IMR-90 (cell line): ENCODE measurements around the gene SARDH. TPM values are rescaled to one million over a fixed set of nuclear protein-coding genes. Genes with fewer than 3 reads are reported as not detected.

ENCODE experiments used
- ATAC-seq: fragments of 200-7000 bp; cut with Tn5 transposase; 2 replicates; pipeline ENCODE4 v1.9.1; 2020; ENCODE audit warnings: low read depth, mild to moderate bottlenecking, moderate library complexity
- BruUV-seq: library from RNA; stranded (reverse); fragments of 400-500 nt; replicated peaks from 2 replicates; lab custom pipeline; 2021; lab: Mats Ljungman, UMichigan
- CTCF ChIA-PET: fragments of 300-600 bp; formaldehyde crosslinking; extraction: SDS; loops from one replicate; lab custom pipeline; 2021; ENCODE audit warnings: antibody characterized with exemption; lab: Yijun Ruan, JAX
- POLR2A ChIA-PET: fragments of 300-600 bp; sonication (Branson Sonifier 250); formaldehyde crosslinking; loops from one replicate; lab custom pipeline; 2022; ENCODE audit warnings: antibody characterized with exemption; ENCODE audit not compliant: unreplicated experiment; lab: Charles Lee
- DNase-seq: peaks from one replicate; pipeline ENCODE4 v3.0.0; 2013
- H2AFZ ChIP-seq: replicated peaks from 2 replicates; pipeline ENCODE3; 2013; ENCODE audit warnings: low read length, mild to moderate bottlenecking; ENCODE audit not compliant: poor library complexity
- H2AK5ac ChIP-seq: 2 replicates; pipeline ENCODE4 v1.6.1; 2013; ENCODE audit warnings: low read depth, low read length, inconsistent platforms
- H2AK9ac ChIP-seq: replicated peaks from 2 replicates; pipeline ENCODE3; 2013; ENCODE audit warnings: mild to moderate bottlenecking, low read depth, low read length, moderate library complexity; ENCODE audit not compliant: poor library complexity
- H2BK120ac ChIP-seq: 2 replicates; pipeline ENCODE4 v1.6.1; 2013; ENCODE audit warnings: low read depth, low read length, inconsistent platforms
- H2BK15ac ChIP-seq: 3 replicates; pipeline ENCODE4 v1.6.1; 2013; ENCODE audit warnings: low read depth, low read length, inconsistent platforms
- H2BK20ac ChIP-seq: 2 replicates; pipeline ENCODE4 v1.6.1; 2013; ENCODE audit warnings: low read depth, mild to moderate bottlenecking, inconsistent platforms, low read length, moderate library complexity
- H2BK5ac ChIP-seq: 2 replicates; pipeline ENCODE4 v1.6.1; 2013; ENCODE audit warnings: mild to moderate bottlenecking, low read depth, low read length, inconsistent platforms; ENCODE audit not compliant: poor library complexity, severe bottlenecking
- H3K14ac ChIP-seq: replicated peaks from 2 replicates; pipeline ENCODE4 v1.6.1; 2013; ENCODE audit warnings: low read depth, low read length, inconsistent platforms
- H3K18ac ChIP-seq: 2 replicates; pipeline ENCODE4 v1.6.1; 2013; ENCODE audit warnings: low read depth, low read length, control low read depth
- H3K23ac ChIP-seq: 2 replicates; pipeline ENCODE4 v1.6.1; 2013; ENCODE audit warnings: low read depth, low read length, inconsistent platforms
- H3K27ac ChIP-seq: 2 replicates; pipeline ENCODE4 v1.5.1; 2013; ENCODE audit warnings: mild to moderate bottlenecking, control low read depth, low read length; ENCODE audit not compliant: insufficient read depth
- H3K27me3 ChIP-seq: 2 replicates; pipeline ENCODE4 v1.6.1; 2013; ENCODE audit warnings: low read length; ENCODE audit not compliant: control insufficient read depth, insufficient read depth
- H3K36me3 ChIP-seq: 2 replicates; pipeline ENCODE4 v1.6.1; 2013; ENCODE audit warnings: low read length, mixed read lengths; ENCODE audit not compliant: control insufficient read depth, insufficient read depth
- H3K4ac ChIP-seq: 2 replicates; pipeline ENCODE4 v1.6.1; 2013; ENCODE audit warnings: low read depth, low read length, inconsistent platforms
- H3K4me1 ChIP-seq: 2 replicates; pipeline ENCODE4 v1.6.1; 2013; ENCODE audit warnings: low read length, mixed read lengths; ENCODE audit not compliant: control insufficient read depth, insufficient read depth
- H3K4me2 ChIP-seq: 2 replicates; pipeline ENCODE4 v1.6.1; 2013; ENCODE audit warnings: low read depth, mild to moderate bottlenecking, control low read depth, low read length, moderate library complexity
- H3K4me3 ChIP-seq: 2 replicates; pipeline ENCODE4 v1.5.1; 2013; ENCODE audit warnings: low read depth, mild to moderate bottlenecking, control low read depth, low read length, moderate library complexity; ENCODE audit not compliant: insufficient read depth
- H3K56ac ChIP-seq: 2 replicates; pipeline ENCODE4 v1.6.1; 2013; ENCODE audit warnings: low read length, inconsistent platforms; ENCODE audit not compliant: insufficient read depth; ENCODE audit errors: extremely low read depth
- H3K79me1 ChIP-seq, 2 experiments: 2 replicates each; pipeline ENCODE4 v1.6.1; 2013; ENCODE audit warnings: low read length in 2 of 2, inconsistent platforms in 1 of 2, low read depth in 1 of 2
- H3K9ac ChIP-seq: 2 replicates; pipeline ENCODE4 v1.6.1; 2013; ENCODE audit warnings: low read depth, low read length, control low read depth
- H3K9me1 ChIP-seq: 2 replicates; pipeline ENCODE4 v1.6.1; 2013; ENCODE audit warnings: low read length, inconsistent platforms; ENCODE audit not compliant: insufficient read depth
- H3K9me3 ChIP-seq: 2 replicates; pipeline ENCODE4 v1.6.1; 2013; ENCODE audit warnings: low read length; ENCODE audit not compliant: control insufficient read depth, insufficient read depth
- H4K20me1 ChIP-seq: 2 replicates; pipeline ENCODE4 v1.6.1; 2013; ENCODE audit warnings: low read length, inconsistent platforms; ENCODE audit not compliant: insufficient read depth
- H4K5ac ChIP-seq: 2 replicates; pipeline ENCODE4 v1.6.1; 2013; ENCODE audit warnings: mild to moderate bottlenecking, low read depth, low read length, control low read depth
- H4K8ac ChIP-seq, 2 experiments: 2 replicates each; pipeline ENCODE4 v1.6.1; 2013; ENCODE audit warnings: low read depth in 2 of 2, low read length in 2 of 2, control low read depth in 1 of 2, inconsistent platforms in 1 of 2
- H4K91ac ChIP-seq: 2 replicates; pipeline ENCODE4 v1.6.1; 2013; ENCODE audit warnings: low read depth, low read length, inconsistent platforms; ENCODE audit not compliant: insufficient read depth
- BHLHE40 ChIP-seq: fragments of 150-350 bp; IDR thresholded peaks from 2 replicates; pipeline ENCODE4 v1.6.1; 2016; ENCODE audit warnings: mild to moderate bottlenecking, low read depth, low read length
- CEBPB ChIP-seq: IDR thresholded peaks from 2 replicates; pipeline ENCODE4 v1.6.1; 2012; ENCODE audit warnings: low read depth, low read length, improper control_type of control experiment
- CHD1 ChIP-seq: IDR thresholded peaks from 2 replicates; pipeline ENCODE4 v1.6.1; 2012; ENCODE audit warnings: low read depth, low read length, improper control_type of control experiment
- CTCF ChIP-seq: conservative IDR thresholded peaks from 2 replicates; pipeline ENCODE4 v1.5.1; 2012; ENCODE audit warnings: mild to moderate bottlenecking, low read depth, low read length, improper control_type of control experiment
- FOS ChIP-seq: fragments of 150-350 bp; IDR thresholded peaks from 2 replicates; pipeline ENCODE4 v1.6.1; 2016; ENCODE audit warnings: low read depth, low read length
- MAFK ChIP-seq: IDR thresholded peaks from 2 replicates; pipeline ENCODE4 v1.6.1; 2012; ENCODE audit warnings: low read depth, low read length, improper control_type of control experiment
- MAZ ChIP-seq: IDR thresholded peaks from 2 replicates; pipeline ENCODE4 v1.6.1; 2012; ENCODE audit warnings: low read depth, mild to moderate bottlenecking, low read length, improper control_type of control experiment, moderate library complexity, borderline replicate concordance
- MXI1 ChIP-seq: IDR thresholded peaks from 2 replicates; pipeline ENCODE4 v1.6.1; 2012; ENCODE audit warnings: low read depth, mild to moderate bottlenecking, low read length, moderate library complexity, borderline replicate concordance
- NFE2L2 ChIP-seq: fragments of 150-350 bp; IDR thresholded peaks from 2 replicates; pipeline ENCODE4 v1.6.1; 2016; ENCODE audit warnings: low read depth, mild to moderate bottlenecking, low read length
- POLR2A ChIP-seq: IDR thresholded peaks from 2 replicates; pipeline ENCODE4 v1.6.1; 2012; ENCODE audit warnings: mild to moderate bottlenecking, low read depth, low read length
- RAD21 ChIP-seq: IDR thresholded peaks from 2 replicates; pipeline ENCODE4 v1.6.1; 2012; ENCODE audit warnings: low read length, improper control_type of control experiment
- RCOR1 ChIP-seq: IDR thresholded peaks from 2 replicates; pipeline ENCODE4 v1.6.1; 2012; ENCODE audit warnings: mild to moderate bottlenecking, low read length, improper control_type of control experiment; ENCODE audit not compliant: insufficient replicate concordance
- RFX5 ChIP-seq: IDR thresholded peaks from 2 replicates; pipeline ENCODE4 v1.8.0; 2012; ENCODE audit warnings: low read depth, mild to moderate bottlenecking, low read length, moderate library complexity
- SMC3 ChIP-seq: fragments of 150-350 bp; IDR thresholded peaks from 2 replicates; pipeline ENCODE4 v1.6.1; 2016; ENCODE audit warnings: low read depth, mild to moderate bottlenecking, antibody characterized with exemption, low read length, moderate library complexity
- WGBS, 2 experiments: methylation state at CpG; one replicate each; pipeline versions ENCODE4 v1.1.5 to v1.1.7; 2013; ENCODE audit warnings: missing lambda C conversion rate in 2 of 2; ENCODE audit not compliant: insufficient read length in 1 of 2; ENCODE audit errors: extremely low coverage in 2 of 2; 5-methylcytosine and 5-hydroxymethylcytosine counted together
- dilution Hi-C: fragments of 300-500 bp; cut with HindIII; formaldehyde crosslinking; loops from one replicate; pipeline ENCODE4 v1.14.3; 2018; ENCODE audit warnings: low sequenced_read_pairs; ENCODE audit not compliant: unreplicated experiment
- in situ Hi-C: fragments of 300-500 bp; cut with MboI; formaldehyde crosslinking; loops from 3 replicates; pipeline ENCODE4 v1.14.3; 2019; ENCODE audit warnings: low sequenced_read_pairs, inconsistent platforms, mixed read lengths
- intact Hi-C: fragments of 100-400 bp; cut with micrococcal nuclease; formaldehyde crosslinking; loops from 2 replicates; pipeline ENCODE4 v1.10.0; 2022
- polyA plus RNA-seq, 3 experiments: library from polyadenylated mRNA; depleted of rRNA; stranded (reverse); fragments of >200 nt; gene quantifications; 2 replicates each; pipeline ENCODE4 v1.2.3, GENCODE V29; 2012; ENCODE audit warnings: low replicate concordance in 1 of 3
- total RNA-seq: library from RNA; depleted of rRNA; stranded (reverse); fragments of >200 nt; gene quantifications from 2 replicates; pipeline ENCODE4 v1.2.3, GENCODE V29; 2012
- TF ChIP-seq, protein P1 (sequence below): fragments of 150-350 bp; IDR thresholded peaks from 2 replicates; pipeline ENCODE4 v1.6.1; 2017; ENCODE audit warnings: mild to moderate bottlenecking, antibody characterized with exemption, low read length, low read depth
- TF ChIP-seq, protein P2 (sequence below): fragments of 150-350 bp; IDR thresholded peaks from 2 replicates; pipeline ENCODE4 v1.6.1; 2016; ENCODE audit warnings: low read depth, mild to moderate bottlenecking, low read length, moderate library complexity, borderline replicate concordance

Gene SARDH
- total and polyA plus RNA-seq, 2 of the 4 experiments (the other 2 are of a cell fraction) = 5.0 to 7.5 TPM

GRCh38 chr9:133691626-133692363 is 46.4 kb downstream of the SARDH start:
- DNase-seq = peak; percentile 43
- H3K4me1 ChIP-seq = no peaks in the 10 kb centered on the region
- H2AK5ac ChIP-seq = no peak overlapping the region
- H2AFZ ChIP-seq = no peak overlapping the region
- no TSS peak for BruUV-seq
- ChIA-PET CTCF (no interaction called here), POLR2A (no interaction called here)
- in situ Hi-C loops = no loop called here
- no peak overlapping the region for H2AK9ac ChIP-seq
- H2BK20ac ChIP-seq = no peak overlapping the region
- H2BK15ac ChIP-seq = no peak overlapping the region
- no peak overlapping the region for H4K8ac ChIP-seq
- intact Hi-C loops = no loop called here
- WGBS, 2 experiments = 100% methylated on average over 2 of the region's 19 CpGs; no CpG with 5 or more reads in 1 of the 2 experiments
- H3K23ac ChIP-seq = no peak overlapping the region
- H3K27me3 ChIP-seq = no peaks in the 10 kb centered on the region
- no peak overlapping the region for H3K4me3 ChIP-seq
- no peak overlapping the region for H3K56ac ChIP-seq
- no peak overlapping the region for H4K5ac ChIP-seq
- no peaks in the 10 kb centered on the region for H3K36me3 ChIP-seq
- no peak overlapping the region for H2BK5ac ChIP-seq
- H2BK120ac ChIP-seq = no peak overlapping the region
- H3K27ac ChIP-seq = no peak overlapping the region
- H3K4me2 ChIP-seq = no peak overlapping the region
- ATAC-seq = peak; percentile 37; the same call in 1 of the 2 replicates
- H3K9me1 ChIP-seq = no peaks in the 10 kb centered on the region
- H4K20me1 ChIP-seq = no peaks in the 10 kb centered on the region
- H4K91ac ChIP-seq = no peak overlapping the region
- H3K79me1 ChIP-seq = no peaks in the 10 kb centered on the region
- no peak for TF ChIP-seq BHLHE40
- no peak for TF ChIP-seq MAFK
- TF ChIP-seq, protein P1, sequence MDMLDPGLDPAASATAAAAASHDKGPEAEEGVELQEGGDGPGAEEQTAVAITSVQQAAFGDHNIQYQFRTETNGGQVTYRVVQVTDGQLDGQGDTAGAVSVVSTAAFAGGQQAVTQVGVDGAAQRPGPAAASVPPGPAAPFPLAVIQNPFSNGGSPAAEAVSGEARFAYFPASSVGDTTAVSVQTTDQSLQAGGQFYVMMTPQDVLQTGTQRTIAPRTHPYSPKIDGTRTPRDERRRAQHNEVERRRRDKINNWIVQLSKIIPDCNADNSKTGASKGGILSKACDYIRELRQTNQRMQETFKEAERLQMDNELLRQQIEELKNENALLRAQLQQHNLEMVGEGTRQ = no peak
- TF ChIP-seq CTCF = no peak
- no peak for TF ChIP-seq MXI1
- TF ChIP-seq NFE2L2 = no peak
- no peak for TF ChIP-seq MAZ
- TF ChIP-seq CHD1 = no peak
- no peak for TF ChIP-seq POLR2A
- no peak for TF ChIP-seq CEBPB
- no peak; the same call in 1 of the 2 replicates for TF ChIP-seq RFX5
- TF ChIP-seq, protein P2, sequence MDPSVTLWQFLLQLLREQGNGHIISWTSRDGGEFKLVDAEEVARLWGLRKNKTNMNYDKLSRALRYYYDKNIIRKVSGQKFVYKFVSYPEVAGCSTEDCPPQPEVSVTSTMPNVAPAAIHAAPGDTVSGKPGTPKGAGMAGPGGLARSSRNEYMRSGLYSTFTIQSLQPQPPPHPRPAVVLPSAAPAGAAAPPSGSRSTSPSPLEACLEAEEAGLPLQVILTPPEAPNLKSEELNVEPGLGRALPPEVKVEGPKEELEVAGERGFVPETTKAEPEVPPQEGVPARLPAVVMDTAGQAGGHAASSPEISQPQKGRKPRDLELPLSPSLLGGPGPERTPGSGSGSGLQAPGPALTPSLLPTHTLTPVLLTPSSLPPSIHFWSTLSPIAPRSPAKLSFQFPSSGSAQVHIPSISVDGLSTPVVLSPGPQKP = no peak
- TF ChIP-seq RCOR1 = no peak
- no peak for TF ChIP-seq RAD21
- no peak for TF ChIP-seq FOS
- TF ChIP-seq SMC3 = no peak
- no peaks in the 10 kb centered on the region for H3K9me3 ChIP-seq
- H3K9ac ChIP-seq = no peak overlapping the region
- H3K18ac ChIP-seq = no peak overlapping the region
- no peak overlapping the region for H3K14ac ChIP-seq
- dilution Hi-C loops = no loop called here
- no peak overlapping the region for H3K4ac ChIP-seq
